ENCODE results near the gene C19orf53. TPM values are rescaled to one million over a fixed set of nuclear protein-coding genes. Genes with fewer than 3 reads are reported as not detected.

C19orf53 gene
- total and polyA plus RNA-seq, 2 of the 13 experiments (the other 11 are each of a cell fraction or from before 2014, with no cell fraction given) = 129 to 130 TPM

GRCh38 chr19:13782537-13782936 lies 8.3 kb downstream of the C19orf53 start:
- BruUV-seq (replicated peaks) = no TSS peak
- no peak for ATAC-seq
- intact Hi-C loops (cut with micrococcal nuclease; ENCODE audit: unreplicated experiment) = no loop called here
- in situ Hi-C loops (cut with HindIII; ENCODE audit: extremely low pct_ligation_motif_present, low pct_unique_long_range_greater_than_20kb) = loop anchor here (5.0 kb wide), 1 partner anchor 80 kb away; no protein-coding TSS in a partner anchor
- Histone ChIP-seq H2AFZ (ENCODE audit: low read length) (no peak overlapping the region), H3K27me3 (ENCODE audit: control insufficient read depth in 1 of 2, insufficient read depth in 2 of 2, low read length in 2 of 2) (peaks cover 0 to 10% of the 10 kb centered on the region in 2 experiments; a peak in 2 of 5 replicates), H3K79me2 (ENCODE audit: insufficient read depth, low read length) (no peaks in the 10 kb centered on the region), H3K4me3 (replicated peaks in 1 of 3; ENCODE audit: insufficient read depth in 1 of 3, low read depth in 2 of 3, low read length in 3 of 3) (no peak overlapping the region), H3K4me2 (ENCODE audit: low read depth, low read length) (no peak overlapping the region), H3K4me1 (ENCODE audit: insufficient read depth, low read length) (peaks cover 38% of the 10 kb centered on the region), H3K9ac (ENCODE audit: insufficient read depth, low read depth, low read length) (no peak overlapping the region), H4K20me1 (ENCODE audit: insufficient read depth, low read length) (no peaks in the 10 kb centered on the region), H3K27ac (ENCODE audit: extremely low read length, insufficient read depth, low read length) (no peak overlapping the region), H3K36me3 (replicated peaks in 1 of 2; ENCODE audit: control insufficient read depth in 1 of 2, insufficient read depth in 2 of 2, low read length in 2 of 2) (peaks cover 3 to 17% of the 10 kb centered on the region in 2 experiments), H3K9me3 (ENCODE audit: low read length) (no peaks in the 10 kb centered on the region)
- POLR2A ChIA-PET = no interaction called here
- CTCF ChIA-PET (ENCODE audit: low intra/inter-chr PET ratio, low total read pairs) = no interaction called here
- WGBS (ENCODE audit: low lambda C conversion rate) = 44% methylated on average over 8 of the region's 8 CpGs
- no peak for TF ChIP-seq KLF12 (CRISPR knock-in tag; IDR thresholded peaks at IDR 0.05; ENCODE audit: borderline replicate concordance)
- no peak for TF ChIP-seq TRAFD1 (CRISPR knock-in tag; IDR thresholded peaks at IDR 0.05; ENCODE audit: borderline replicate concordance)
- no peak for TF ChIP-seq MEIS2 (CRISPR knock-in tag; IDR thresholded peaks at IDR 0.05)
- no peak for TF ChIP-seq ZNF225 (CRISPR knock-in tag; IDR thresholded peaks at IDR 0.05)
- TF ChIP-seq NKX3-1 (CRISPR knock-in tag; IDR thresholded peaks at IDR 0.05) = no peak
- no peak for TF ChIP-seq DNMT3B (CRISPR knock-in tag; conservative IDR thresholded peaks at IDR 0.05)
- TF ChIP-seq PPARG (CRISPR knock-in tag; conservative IDR thresholded peaks at IDR 0.05) = no peak
- TF ChIP-seq ZNF30 (CRISPR knock-in tag; IDR thresholded peaks at IDR 0.05) = no peak
- no peak for DNase-seq (ENCODE audit: low spot score)
- FAIRE-seq = no peak

Data from HepG2 (cell line).